NCI-H345 (cell line): ENCODE measurements around the gene TAS2R1.
"Not testable (repeated sequence)": the region's sequence is repeated elsewhere in the genome, so short reads cannot be mapped to it uniquely, and the experiment has no call there.

Experiments used
- DNase-seq: peaks from one replicate; lab custom pipeline; 2025; lab: John Stamatoyannopoulos, UW

TAS2R1 gene

DNA sequence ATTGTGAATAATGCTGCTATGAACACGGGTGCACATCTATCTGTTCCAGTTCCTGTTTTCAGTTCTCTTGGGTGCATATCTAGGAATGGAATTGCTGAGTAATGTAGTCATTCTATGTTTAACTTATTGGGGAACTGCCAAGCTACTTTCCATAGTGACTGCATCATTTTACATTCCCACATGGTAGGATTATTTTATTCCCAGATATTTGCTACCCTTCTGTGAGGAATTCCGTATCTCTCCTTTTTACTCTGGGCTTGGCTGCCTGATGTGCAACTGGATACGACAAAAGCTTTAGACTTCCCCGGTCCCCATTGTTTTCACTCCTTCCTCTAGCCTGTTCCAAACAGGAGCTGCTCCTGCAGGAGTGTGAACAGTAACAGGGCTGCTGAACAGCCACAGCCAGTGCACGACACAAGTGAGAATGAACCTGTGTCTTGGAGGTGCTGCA is 7.2 kb downstream of the TAS2R1 start:
- DNase-seq: no peak

DNA sequence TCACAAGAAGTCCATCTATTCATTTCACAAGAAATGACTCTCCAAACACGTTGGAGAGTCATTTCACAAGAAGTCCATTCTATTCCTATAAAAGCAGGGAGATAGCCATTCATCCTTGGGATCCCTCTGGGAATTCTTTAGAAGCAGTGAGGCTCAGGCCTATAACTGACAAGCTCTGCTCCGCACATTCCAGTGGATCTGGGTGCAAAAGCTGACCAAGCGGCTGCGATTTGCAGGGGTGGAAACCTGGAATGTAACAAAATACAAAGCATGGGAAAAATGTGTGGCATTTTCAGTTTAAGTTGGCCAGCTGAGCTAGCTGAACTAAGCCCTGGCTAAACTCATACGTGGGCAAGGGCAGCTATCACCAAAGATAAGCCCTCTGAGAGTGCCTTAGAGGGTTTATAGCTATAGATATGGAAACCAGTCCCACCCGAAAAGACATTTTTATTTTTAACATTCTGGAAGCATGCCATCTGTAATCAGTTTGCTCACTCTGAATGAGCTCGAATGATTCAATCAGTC is 8.7 kb downstream of the TAS2R1 start:
- DNase-seq: no peak

DNA sequence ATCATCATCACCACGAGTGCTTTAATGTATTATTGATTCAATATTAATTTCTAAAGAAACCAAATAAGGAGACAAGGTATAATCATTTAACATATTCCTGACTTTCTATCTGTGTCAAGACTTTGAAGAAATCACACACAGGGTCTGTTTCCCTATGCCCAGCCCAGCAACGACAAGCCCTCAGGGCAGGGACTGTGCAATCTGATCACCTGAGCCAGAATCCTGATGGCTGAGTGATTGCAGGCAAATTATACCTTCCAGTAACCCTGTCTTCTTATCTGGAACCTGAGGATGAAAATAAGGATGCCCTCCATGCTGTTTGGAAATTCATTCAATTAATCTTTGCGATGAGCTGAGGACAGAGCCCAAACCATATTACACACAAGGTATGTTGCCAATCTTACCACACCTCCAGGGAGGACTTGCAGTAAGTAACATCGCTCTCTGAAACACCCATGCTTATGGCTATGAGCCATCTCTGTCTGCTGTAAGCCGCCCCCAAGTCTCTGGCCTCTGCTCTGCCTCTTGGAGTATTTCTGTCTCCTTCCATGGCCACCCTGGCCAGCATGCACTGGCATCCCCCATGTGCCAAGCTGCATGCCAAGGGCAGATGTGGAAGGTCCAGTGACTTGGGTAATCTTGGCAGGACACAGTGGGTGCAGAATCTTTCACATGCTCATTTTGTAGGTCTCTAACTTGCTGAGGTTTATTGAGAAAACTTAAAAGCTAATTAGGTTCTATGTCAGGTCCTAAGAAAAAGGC is 10.6 kb downstream of the TAS2R1 start:
- no peak for DNase-seq

DNA sequence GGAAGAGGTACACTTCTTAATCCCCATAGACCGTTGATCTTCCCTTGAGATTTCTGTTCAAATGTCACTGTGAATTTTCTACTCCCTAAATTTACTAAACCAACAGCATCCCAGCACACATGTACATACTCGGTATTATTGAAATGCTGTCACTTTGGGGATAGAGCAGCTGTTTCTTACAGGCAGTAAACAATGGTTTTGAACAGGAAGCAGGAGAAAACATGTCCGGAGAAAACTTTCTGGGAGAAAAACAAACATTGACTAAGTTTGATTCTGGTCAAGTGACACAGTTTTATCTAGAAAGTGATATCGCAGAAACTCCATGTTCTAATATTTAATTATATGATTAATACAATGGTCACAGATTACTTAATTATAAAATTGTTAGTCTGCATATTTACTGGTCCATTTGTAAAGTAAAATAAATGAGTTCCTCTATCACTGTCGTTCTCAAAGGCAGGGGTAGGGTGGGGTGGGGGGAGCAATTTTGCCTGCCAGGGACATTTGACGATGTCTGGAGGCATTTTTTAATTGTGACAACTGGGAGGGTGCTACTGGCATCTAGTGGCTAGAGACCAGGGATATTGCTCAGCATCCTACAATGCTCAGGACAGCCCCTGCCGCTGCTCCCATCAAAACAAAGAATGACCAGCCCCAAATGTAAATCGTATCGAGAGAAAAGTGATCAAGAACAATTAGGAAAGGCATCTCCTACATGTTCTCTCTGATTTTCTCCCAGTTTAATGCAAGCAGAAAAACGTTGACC is 12.2 kb downstream of the TAS2R1 start:
- no peak for DNase-seq

DNA sequence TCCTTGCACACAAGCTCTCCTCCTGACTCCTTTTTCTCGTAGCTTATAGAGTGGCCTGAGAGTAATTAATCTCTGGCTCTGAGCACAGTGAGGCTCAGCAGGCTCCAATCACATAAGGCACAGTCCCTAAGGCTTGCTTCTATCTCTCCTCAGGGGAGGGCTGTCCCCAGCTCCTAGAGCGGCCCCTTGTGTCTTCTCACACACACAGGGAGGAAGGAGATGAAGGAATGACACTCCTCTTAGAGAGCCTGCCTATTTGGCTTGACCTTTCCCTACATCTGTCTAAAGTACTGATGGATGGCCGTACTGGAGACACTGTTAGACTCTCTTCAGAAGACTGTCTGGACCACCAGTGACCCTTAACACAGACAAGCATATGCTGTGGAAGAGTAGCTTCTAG is 12.9 kb downstream of the TAS2R1 start:
- DNase-seq: no peak

DNA sequence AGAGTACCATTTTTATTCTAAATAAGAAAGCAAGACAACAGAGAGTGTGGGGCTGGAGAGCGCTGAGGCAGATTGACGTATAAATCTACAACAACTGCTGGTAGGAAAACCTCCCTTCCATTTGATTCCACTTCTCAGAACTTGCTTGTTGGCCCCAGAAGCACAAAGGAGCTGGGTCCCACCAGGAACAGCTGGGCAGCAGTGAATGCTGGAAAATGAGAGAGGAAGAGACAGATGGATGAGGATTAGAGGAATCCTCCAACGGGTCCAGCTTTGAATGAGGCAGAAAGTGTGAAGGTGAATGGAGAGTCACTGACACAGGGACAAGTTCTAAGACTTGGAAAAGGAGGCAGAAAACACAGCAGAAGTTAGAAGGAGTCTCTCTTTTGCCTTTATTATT is 14.8 kb downstream of the TAS2R1 start:
- DNase-seq: no peak

DNA sequence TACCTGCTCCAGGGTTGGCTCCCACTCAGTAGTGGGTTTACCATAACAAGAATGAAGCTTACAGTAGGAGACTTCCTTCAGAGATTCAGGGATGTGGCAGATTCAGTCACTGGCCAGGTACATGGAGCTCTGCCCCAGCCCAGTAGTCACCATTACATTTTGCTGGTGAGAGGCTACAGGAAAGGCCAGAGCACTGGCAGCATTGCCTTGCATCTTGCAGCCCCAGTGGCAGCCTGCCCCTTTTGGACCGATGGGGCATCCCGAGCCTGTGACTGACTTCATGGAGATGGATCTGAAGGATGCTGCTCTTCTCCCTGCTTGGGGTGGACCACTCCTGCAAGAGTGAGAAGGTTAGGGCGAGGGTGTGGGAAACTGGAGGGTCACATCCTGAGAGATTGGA is 16.8 kb downstream of the TAS2R1 start:
- no peak for DNase-seq

DNA sequence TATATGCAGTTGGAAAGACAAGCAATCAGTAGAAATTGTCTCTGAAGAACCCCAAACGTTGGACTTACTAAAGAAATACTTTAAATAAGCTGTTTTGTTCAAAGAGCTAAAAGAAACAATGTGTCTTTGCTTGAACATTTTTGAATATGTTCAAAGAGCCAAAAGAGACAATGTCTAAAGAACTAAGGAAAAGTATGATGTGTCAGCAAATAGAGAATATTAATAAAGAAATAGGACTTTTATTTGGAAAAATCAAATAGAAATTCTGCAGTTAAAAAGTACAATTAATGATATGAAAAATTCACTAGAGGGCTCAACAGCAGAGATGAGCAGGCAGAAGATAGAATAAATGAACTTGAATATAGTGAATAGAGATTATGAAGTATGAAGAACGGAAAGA is 19.2 kb downstream of the TAS2R1 start:
- no peak for DNase-seq

DNA sequence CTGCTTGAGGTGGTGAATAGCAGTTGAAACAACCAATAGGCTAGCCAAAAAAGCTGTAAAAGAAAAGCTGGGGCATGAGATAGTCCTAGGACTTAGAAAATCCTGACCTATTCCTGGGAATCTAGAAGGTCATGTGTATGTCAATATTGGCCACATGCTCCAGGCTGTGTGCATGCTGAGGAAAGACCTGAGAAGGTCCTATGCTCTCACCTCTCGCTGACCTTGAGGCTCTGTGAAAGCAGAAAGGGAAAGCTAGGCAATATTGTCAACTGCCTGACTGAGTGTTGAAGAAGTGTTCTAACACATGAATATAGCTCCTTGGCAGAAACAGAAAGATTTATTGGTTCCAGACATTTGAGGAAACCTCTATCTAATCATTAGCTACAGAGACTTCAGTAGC is 19.8 kb downstream of the TAS2R1 start:
- DNase-seq: no peak

DNA sequence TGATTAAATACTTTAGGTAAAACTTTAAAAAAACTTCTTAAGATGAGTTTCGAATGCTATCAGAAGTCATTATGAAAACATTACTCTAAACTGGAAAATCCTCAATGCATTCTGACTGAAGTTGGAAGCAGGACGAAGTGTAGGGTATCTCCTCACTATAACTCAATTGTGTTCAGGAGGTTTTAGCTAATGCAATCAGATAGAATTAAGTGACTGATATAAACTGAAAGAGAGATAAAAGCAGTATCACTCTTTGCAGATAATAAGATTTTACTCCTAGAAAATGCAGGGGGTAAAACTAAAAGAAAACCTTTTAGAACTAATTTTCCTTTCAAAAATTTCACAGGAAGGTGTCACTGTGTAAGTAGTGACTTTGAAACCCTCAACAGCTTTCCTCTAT is 22.1 kb downstream of the TAS2R1 start:
- DNase-seq: no peak

DNA sequence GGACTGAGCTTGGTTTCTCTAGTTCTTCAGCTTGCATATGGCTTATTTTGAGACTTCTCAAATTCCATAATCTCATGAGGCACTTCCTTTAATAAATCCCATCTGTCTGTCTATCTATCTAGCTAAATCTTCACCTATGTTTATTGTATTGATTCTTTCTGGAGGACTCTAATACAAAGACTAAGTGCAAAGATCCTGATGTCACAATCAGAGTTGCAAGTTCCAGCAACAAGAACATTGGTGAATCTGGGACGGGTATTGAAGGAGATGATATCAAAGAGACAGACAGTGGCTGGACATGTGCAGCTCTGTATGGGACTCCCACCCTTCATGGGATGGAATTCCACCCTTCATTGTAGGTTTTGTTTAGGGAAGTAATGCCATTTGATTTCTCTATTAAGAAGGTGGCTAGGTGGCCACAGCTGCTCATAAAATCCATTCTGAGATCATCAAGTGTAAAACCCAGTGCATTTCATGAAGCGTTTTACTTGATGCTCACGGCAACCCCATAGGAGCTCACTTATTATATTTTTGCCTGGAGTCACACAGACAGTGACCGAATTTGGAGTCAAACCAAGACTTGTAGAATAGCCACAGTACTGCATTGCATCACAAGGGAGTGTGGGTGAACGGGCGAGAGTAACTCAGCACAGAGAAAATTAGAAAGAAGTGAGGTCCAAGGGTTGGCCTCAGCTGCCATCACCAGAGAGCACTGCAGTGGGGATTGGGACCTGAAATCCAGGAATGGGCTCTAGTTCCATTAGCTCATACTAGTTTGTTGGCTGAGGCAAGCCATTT is 24.9 kb downstream of the TAS2R1 start:
- DNase-seq: no peak

DNA sequence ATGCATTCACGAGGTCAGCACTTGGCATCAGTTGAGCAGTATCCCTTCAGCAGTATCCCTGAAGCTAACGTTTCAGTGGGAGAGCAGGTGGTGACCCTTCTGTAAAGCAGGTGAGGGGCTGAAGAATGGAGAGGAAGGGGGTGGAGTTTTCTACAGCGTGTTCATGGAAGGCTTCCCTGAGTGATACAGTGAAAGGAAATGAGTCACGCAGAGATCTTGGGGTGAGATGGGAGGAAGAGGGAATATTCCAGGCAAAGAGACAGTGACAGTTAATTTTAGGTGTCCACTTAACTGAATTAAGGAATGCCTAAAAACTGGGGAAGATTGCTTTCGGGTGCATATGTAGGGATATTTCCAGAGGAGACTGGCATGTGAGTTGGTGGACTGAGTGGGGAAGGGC is 25.7 kb downstream of the TAS2R1 start:
- no peak for DNase-seq

DNA sequence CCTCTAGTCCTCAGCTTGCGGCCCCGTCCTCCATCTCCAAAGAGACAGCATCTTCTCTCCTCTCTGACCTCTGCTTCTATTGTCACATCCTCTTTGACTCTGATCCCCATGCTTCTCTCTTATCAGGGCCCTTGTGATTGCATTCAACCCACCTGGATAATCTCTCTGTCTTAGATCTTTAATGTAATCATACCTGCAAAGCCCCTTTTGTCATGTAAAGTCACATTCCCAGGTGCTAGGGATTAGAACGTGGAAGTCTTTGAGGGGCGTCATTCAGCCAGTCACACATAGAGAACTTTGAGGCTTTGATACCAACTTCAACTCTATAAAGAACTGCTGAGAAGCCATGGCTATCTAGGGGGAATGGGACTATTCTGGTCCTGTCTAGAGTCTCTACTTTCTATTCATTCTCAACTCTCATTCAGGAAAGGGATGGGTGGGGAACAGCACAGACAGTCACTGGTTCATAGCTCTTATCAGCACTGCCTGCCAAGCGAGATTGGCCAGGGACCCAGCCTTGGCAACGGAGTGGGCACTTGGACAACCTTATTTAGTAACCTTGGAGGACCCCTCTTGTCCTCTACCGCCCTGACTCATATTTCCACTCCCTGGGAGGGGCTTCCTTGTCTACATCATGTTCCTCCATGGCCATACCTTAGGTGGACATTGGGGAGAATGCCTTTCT is 29.0 kb downstream of the TAS2R1 start:
- no peak for DNase-seq

DNA sequence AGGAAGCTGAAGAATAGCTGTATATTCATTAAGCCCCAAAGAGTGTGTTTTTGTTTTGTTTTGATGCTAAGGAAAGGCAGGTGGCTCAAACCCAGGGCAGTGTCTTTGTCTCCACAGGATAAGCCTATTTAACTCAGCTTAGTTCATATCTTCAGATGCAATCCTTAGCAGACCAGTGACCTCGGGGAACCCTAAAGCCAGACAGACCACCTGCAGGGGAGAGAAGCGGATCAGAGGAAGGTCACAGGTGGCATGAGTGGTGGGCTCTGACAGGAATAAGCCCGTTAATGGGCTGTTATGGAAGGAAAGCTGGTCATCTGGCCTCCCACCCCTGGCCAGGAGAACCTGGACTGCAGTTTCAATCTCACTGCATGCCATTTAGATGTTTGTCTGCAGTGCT is 30.8 kb downstream of the TAS2R1 start:
- no peak for DNase-seq

DNA sequence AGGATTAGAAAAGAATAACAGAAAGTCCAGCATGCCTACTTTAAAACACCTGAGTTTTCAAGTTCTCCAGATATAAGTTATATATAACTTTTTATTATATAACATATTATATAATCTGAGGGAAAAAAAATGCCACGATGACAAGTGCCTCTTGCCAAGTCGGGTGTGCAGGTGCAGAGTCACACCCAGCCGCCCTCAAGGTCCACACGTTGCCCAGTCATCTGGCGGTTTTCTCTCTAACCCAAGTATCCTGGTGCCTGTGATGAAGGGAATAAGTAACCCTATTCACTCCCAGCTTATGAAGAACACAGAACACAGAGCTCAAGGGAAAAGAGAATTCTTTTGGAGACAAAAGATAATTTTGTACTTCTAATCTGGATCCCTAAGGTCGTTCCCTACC is 31.8 kb downstream of the TAS2R1 start:
- DNase-seq: not testable (repeated sequence)

DNA sequence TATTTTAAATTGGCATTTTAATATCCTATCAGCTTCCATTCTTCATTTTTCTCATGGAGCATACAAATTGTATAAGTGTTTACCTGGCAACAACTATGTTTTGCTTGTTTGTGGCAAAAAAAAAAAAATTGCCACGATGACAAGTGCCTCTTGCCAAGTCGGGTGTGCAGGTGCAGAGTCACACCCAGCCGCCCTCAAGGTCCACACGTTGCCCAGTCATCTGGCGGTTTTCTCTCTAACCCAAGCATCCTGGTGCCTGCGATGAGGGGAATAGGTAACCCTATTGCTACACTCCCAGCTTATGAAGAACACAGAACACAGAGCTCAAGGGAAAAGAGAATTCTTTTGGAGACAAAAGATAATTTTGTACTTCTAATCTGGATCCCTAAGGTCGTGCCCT is 32.8 kb downstream of the TAS2R1 start:
- not testable (repeated sequence) for DNase-seq

DNA sequence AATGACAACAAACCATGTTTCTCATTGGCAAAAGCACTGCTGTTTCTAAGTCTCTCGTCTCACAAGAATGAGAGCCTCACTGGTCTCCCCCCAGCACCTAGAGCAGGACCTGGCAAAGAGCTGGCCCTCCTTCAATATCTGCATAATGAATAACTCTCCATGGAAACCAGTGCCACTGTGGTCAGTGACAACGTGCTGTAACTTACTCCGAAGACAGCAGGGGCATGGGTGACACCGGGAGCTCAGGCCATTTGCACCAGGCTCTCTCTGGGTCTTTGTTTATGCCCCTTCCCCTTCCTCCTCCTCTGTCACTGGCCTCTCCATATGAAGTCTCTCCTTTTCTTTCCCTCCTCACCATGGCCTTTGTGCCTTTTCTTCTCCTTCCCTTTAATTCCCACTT is 33.3 kb downstream of the TAS2R1 start:
- no peak for DNase-seq

DNA sequence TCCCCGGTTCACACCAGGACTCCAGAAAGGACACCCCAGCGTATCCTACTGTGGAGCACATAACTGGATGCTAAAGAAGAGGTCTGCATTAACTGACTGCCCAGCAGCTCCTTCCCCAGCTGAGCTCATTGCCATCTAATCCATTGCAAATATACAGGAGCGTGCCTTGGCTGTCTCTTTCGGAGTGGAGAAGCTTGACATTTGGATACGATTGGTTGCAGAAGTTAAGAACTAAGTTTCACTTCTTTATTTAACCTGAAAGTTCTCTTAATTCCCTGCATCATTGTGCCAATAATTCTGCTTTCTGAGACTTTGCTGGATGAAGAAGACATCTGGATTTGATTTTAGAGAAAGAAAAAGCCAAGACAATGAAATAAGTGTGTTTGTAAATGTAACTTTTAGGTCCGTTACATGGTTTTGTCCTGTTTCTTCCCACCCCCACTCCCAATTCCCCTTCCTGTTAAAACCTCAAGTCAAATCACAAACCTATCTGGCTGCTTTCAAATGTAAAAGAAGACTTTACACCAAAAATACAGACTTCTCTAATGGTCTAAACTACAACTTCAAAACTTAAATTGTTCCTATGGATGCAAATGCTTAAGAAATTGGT is 33.9 kb downstream of the TAS2R1 start:
- no peak for DNase-seq

DNA sequence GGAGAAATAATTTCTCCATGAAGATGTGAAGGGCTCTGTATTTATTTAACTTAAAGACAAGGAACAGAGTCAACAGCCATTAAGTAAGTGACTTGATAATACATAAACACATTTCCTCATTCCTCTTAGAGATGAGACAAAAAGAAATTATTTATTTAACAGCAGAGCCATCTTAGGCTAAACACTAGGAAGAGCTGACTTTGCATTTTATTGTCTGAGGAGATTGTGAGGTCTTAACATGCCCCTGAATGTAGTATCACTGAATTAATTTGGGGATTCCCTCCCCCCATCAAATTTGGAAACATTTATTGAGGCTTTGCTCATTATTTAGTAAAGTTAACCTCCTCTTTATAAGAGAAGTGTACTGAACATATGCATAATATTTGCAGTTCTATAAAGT is 35.2 kb downstream of the TAS2R1 start:
- no peak for DNase-seq

DNA sequence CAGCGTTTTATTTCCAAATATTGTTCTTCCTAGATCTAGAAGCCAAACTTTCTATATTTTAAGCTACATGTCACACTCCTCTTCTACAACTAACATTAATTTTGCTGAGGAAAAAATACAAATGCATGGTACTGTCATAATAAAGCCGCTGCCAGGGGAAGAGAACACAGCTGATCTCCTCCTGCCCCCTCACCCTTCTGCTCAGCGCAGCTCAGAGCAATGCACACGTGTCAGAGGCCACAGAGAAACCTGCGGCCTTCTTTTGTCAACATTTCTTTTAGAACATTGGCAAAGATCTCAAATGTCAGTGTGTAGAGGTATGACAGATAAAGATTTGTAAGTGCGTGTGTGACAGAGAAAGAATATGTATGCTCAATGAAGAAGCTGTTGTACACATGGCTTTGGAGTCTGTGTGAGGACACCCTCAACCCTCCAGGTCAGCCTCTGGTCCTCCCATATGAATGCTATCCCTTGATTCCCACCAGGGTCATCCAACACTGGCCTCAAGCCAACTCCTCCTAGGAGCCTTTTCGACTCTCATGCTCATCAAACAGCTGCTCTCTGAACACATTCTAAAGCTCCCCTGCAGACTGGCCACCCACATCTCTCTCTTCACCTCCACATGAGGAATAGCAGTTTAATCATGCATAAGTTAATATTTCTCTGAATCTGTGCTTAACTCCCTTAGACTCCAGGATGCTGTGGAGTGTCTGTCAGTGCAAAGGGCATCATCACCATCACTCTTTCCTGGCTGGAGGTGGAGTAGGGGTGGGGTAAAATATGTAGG is 40.9 kb downstream of the TAS2R1 start:
- DNase-seq: no peak

DNA sequence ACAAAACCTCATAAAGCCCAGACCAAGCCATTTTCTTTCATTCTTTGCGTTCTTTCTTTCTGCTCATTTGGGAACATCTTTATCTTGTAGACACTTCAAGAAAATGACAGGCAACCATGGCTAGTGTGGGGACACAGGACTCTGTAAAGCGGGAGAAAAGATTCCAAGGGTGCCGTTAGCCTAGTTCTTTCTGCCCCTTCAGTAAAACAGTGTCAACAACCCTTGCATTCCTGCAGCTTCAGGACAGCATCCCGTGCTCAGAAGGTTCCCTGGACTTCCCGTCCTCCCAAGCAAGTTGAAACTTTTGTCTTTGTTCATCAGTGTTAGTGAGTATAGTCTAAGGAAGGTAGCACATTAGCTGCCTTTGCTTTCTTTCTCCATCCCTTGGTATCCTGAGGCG is 41.9 kb downstream of the TAS2R1 start:
- DNase-seq: no peak
